ENCODE data around the gene CFTR. TPM values are rescaled to one million over a fixed set of nuclear protein-coding genes. Genes with fewer than 3 reads are reported as not detected.
"Not testable (repeated sequence)": the region's sequence is repeated elsewhere in the genome, so short reads cannot be mapped to it uniquely, and the experiment has no call there.

CFTR gene
- total RNA-seq, 4 donors from 2014 or later: not detected

GRCh38 chr7:117706210-117706609, 226.4 kb downstream of the CFTR start:
- H3K36me3 ChIP-seq: no peaks in the 10 kb centered on the region
- no peaks in the 10 kb centered on the region for H3K4me1 ChIP-seq
- H3K4me3 ChIP-seq (replicated peaks in 1 of 3): no peak overlapping the region
- no peak overlapping the region for H3K27ac ChIP-seq
- 80 to 85% methylated on average over 2 of the region's 2 CpGs for WGBS, 2 donors
- no peak for TF ChIP-seq CTCF (IDR thresholded peaks at IDR 0.05)
- no peak for TF ChIP-seq POLR2A (IDR thresholded peaks at IDR 0.05)
- no peaks in the 10 kb centered on the region for H3K27me3 ChIP-seq
- DNase-seq: no peak
- H3K9me3 ChIP-seq: no peaks in the 10 kb centered on the region
- intact Hi-C loops (cut with DNase I): no loop called here

GRCh38 chr7:117707080-117707479, 227.3 kb downstream of the CFTR start:
- Histone ChIP-seq H3K4me1 (no peaks in the 10 kb centered on the region), H3K27me3 (no peaks in the 10 kb centered on the region), H3K4me3 (replicated peaks in 1 of 3) (no peak overlapping the region), H3K9me3 (no peaks in the 10 kb centered on the region), H3K36me3 (no peaks in the 10 kb centered on the region), H3K27ac (no peak overlapping the region)
- TF ChIP-seq POLR2A (IDR thresholded peaks at IDR 0.05) (no peak), CTCF (IDR thresholded peaks at IDR 0.05) (no peak)
- DNase-seq: no peak
- intact Hi-C loops (cut with DNase I): no loop called here

GRCh38 chr7:117708173-117708572, 228.3 kb downstream of the CFTR start:
- 97 to 98% methylated on average over 4 of the region's 4 CpGs for WGBS, 2 donors
- DNase-seq; H3K4me3 ChIP-seq (replicated peaks in 1 of 3); intact Hi-C loops (cut with DNase I); H3K27ac ChIP-seq; H3K36me3 ChIP-seq; H3K9me3 ChIP-seq; H3K4me1 ChIP-seq; H3K27me3 ChIP-seq: not testable (repeated sequence)

- H3K4me1 ChIP-seq: no peaks in the 10 kb centered on the region
- H3K36me3 ChIP-seq: no peaks in the 10 kb centered on the region
- no peak overlapping the region for H3K27ac ChIP-seq
- TF ChIP-seq CTCF (IDR thresholded peaks at IDR 0.05): no peak
- TF ChIP-seq POLR2A (IDR thresholded peaks at IDR 0.05): no peak
- H3K4me3 ChIP-seq (replicated peaks in 1 of 3): no peak overlapping the region
- WGBS, 2 donors: 91 to 92% methylated on average over 1 of the region's 1 CpG
- intact Hi-C loops (cut with DNase I): no loop called here
- H3K27me3 ChIP-seq: no peaks in the 10 kb centered on the region
- H3K9me3 ChIP-seq: no peaks in the 10 kb centered on the region
- no peak for DNase-seq
Observed at GRCh38 chr7:117711556-117711955, 231.7 kb downstream of the CFTR start.

- H3K9me3 ChIP-seq: no peaks in the 10 kb centered on the region
- H3K27me3 ChIP-seq: no peaks in the 10 kb centered on the region
- intact Hi-C loops (cut with DNase I): no loop called here
- no peaks in the 10 kb centered on the region for H3K4me1 ChIP-seq
- peak in 4 of 6 experiments; percentile 14 to 49 (median 40) for TF ChIP-seq CTCF (IDR thresholded peaks at IDR 0.05)
- TF ChIP-seq POLR2A (IDR thresholded peaks at IDR 0.05): no peak
- peaks cover 0 to 5% of the 10 kb centered on the region in 2 donors for H3K36me3 ChIP-seq
- DNase-seq: peak; percentile 10 to 12
- no peak overlapping the region for H3K27ac ChIP-seq
- no peak overlapping the region for H3K4me3 ChIP-seq (replicated peaks in 1 of 3)
- 74 to 75% methylated on average over 3 of the region's 3 CpGs for WGBS, 2 donors
Observed at GRCh38 chr7:117715784-117716445, 236.1 kb downstream of the CFTR start.

Measured in thyroid gland (tissue), 4 donors.